ENCODE results near the gene ATP6V1E1.

Gene ATP6V1E1

DNA sequence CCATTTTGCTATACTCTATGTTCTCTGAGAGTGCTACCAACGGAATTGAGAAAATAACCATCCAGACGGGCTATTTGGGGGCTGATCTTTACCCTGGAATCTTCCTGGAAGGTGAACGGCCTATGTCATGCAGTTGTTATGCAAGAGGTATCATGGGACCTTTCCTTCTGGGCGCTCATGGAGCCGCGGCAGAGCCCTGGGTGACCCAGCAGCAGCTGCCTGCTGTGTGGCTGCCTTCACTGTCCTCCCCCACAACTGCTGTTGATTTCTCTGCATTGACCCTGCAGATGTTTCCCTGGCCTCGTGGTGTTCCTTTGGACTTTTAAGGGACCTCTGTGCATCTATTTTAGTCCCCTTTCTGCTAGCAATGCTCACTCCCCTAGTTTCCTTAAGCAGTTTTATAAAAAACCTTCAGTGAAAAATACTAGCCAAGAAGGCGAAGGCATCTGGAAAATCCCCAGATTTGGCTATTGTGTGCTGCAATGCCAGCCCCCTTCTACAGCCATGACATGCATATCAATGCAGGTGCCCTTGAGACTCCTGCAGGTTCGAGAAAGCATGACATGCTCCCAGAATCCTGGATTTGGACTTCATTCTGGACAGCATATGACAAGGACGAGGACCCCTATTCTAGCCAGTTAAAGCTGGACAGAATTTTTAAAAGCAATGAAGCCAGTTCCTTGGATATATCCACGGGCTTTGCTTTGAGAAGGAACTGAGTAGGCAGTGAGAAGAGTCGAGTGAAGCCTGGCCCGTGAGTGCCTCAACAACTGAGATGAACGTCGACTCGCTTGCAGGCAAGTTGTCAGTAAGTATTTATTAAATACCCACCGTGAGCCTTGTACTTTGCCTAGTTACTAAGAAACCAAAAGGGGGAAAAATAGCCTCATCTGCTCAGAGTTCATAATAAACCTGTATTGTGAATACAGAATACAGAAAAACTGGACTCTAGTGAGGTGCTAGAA is 65.4 kb downstream of the ATP6V1E1 start, which contains the start of gene SLC25A18:
TSS of gene SLC25A18 (plus strand) at position 593 of the 965 bp plus-strand sequence. CDS start 16,447 bp downstream, outside the sequence.
- no peak for ATAC-seq (ENCODE audit: low read depth)
- H3K27ac Mint-ChIP-seq: no peak within 1 kb of the TSS
- no peaks in the 10 kb centered on the region for H3K4me1 Mint-ChIP-seq
- H3K4me3 Mint-ChIP-seq: no peak within 1 kb of the TSS
- peaks cover 8% of the 10 kb centered on the region for H3K27me3 Mint-ChIP-seq
- DNase-seq (ENCODE audit: low spot score in 2 of 2): no peak
- H3K9me3 Mint-ChIP-seq: no peaks in the 10 kb centered on the region
- H3K36me3 Mint-ChIP-seq: no peaks in the 10 kb centered on the region

DNA sequence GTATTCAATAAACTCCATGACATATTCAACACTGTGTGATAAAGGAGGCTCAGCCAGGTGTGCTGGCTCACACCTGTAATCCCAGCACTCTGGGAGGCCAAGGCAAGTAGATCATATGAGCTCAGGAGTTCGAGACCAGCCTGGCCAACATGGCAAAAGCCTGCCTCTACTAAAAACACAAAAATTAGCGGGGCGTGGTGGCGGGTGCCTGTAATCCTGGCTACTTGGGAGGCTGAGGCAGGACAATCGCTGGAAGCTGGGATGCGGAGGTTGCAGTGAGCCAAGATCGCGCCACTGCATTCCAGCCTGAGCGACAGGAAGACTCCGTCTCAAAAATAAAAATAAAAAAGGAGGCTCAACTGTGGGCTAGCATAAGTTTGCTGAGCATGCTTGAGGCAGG is 69.4 kb downstream of the ATP6V1E1 start:
- no peaks in the 10 kb centered on the region for H3K36me3 Mint-ChIP-seq
- no peak overlapping the region for H3K27ac Mint-ChIP-seq
- ATAC-seq (ENCODE audit: low read depth) (no peak), DNase-seq (ENCODE audit: low spot score in 2 of 2) (no peak)
- no peaks in the 10 kb centered on the region for H3K4me1 Mint-ChIP-seq
- H3K4me3 Mint-ChIP-seq: no peak overlapping the region
- H3K9me3 Mint-ChIP-seq: no peaks in the 10 kb centered on the region
- peaks cover 2% of the 10 kb centered on the region for H3K27me3 Mint-ChIP-seq

DNA sequence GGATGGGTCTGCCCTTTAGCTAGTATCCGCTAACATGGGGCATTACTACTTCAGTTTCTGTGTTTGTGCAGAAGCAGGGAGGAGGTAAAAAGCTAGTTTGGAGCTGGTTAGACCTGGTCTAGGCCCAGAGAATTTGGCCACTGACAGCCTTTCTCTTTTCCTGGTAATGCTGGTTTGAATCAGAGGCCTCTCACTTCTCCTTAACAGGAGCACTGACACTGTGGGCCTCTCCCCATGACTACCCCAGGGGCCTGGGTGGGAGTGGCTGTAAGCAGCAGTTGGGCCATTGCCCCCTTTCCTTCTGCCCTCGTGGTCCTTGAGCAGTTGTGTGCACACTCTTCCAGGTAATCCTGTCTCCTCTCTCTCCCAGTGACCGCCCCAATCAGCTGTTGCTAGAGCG is 73.7 kb downstream of the ATP6V1E1 start:
- Mint-ChIP-seq H3K4me3 (no peak overlapping the region), H3K36me3 (no peaks in the 10 kb centered on the region), H3K9me3 (no peaks in the 10 kb centered on the region), H3K4me1 (no peaks in the 10 kb centered on the region), H3K27me3 (no peaks in the 10 kb centered on the region), H3K27ac (no peak overlapping the region)
- ATAC-seq (ENCODE audit: low read depth): no peak
- DNase-seq (ENCODE audit: low spot score in 2 of 2): no peak

DNA sequence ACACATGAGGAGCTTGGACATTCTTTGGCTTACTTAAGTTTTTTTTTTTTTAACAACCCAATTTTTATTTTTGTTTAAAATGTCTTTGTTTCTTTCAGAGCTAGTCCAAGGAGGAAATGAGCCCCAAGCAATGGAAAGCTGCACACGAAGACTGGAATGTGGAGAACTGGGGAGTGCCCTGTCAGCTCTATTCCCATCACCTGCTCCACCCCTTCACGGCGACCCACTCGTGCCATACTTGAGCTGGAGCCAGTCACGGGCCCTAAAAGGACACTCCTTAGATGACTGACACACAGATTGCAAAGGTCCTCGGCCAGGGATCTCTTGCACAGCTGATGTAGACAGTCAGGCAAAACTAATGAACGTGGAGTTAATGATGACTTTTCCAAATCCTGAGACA is 75.8 kb downstream of the ATP6V1E1 start:
- no peak overlapping the region for H3K27ac Mint-ChIP-seq
- DNase-seq (ENCODE audit: low spot score in 2 of 2) (no peak), ATAC-seq (ENCODE audit: low read depth) (no peak)

DNA sequence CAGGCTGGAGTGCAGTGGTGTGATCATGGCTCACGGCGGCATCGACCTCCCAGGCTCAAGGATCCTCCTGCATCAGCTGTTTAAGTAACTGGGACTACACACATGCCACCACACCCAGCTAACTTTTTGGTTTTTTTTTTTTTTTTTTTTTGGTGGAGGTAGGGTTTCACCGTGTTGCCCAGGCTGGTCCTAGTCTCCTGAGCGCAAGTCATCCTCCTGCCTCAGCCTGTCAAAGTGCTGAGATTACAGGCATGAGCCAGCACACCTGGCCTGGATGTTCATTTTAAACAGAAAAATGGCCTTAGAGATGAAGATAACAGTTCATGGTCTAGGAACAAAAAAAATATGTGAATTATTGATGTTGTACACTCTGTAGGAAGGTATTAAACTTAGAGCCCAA is 78.9 kb downstream of the ATP6V1E1 start:
- H3K4me3 Mint-ChIP-seq: no peak overlapping the region
- H3K4me1 Mint-ChIP-seq: no peaks in the 10 kb centered on the region
- no peaks in the 10 kb centered on the region for H3K9me3 Mint-ChIP-seq
- H3K27ac Mint-ChIP-seq: no peak overlapping the region
- no peak for ATAC-seq (ENCODE audit: low read depth)
- DNase-seq (ENCODE audit: low spot score in 2 of 2): no peak
- H3K27me3 Mint-ChIP-seq: no peaks in the 10 kb centered on the region
- no peaks in the 10 kb centered on the region for H3K36me3 Mint-ChIP-seq

More for the DNA sequence above, 75.8 kb downstream of the ATP6V1E1 start:
- no peaks in the 10 kb centered on the region for H3K4me1 Mint-ChIP-seq
- no peak overlapping the region for H3K4me3 Mint-ChIP-seq
- H3K36me3 Mint-ChIP-seq: no peaks in the 10 kb centered on the region
- no peaks in the 10 kb centered on the region for H3K9me3 Mint-ChIP-seq
- no peaks in the 10 kb centered on the region for H3K27me3 Mint-ChIP-seq

DNA sequence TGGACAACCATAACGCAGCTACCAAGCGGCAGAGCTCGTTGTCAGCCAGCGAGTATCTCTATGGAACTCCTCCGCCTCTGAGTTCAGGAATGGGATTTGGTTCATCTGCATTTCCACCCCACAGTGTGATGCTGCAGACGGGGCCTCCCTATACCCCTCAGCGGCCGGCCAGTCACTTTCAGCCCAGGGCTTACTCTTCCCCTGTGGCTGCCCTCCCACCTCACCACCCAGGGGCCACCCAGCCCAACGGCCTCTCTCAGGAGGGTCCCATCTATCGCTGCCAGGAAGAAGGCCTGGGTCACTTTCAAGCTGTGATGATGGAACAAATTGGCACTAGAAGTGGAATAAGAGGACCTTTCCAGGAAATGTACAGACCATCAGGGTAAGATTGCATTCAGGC is 79.4 kb downstream of the ATP6V1E1 start:
- Mint-ChIP-seq H3K9me3 (no peaks in the 10 kb centered on the region), H3K27me3 (no peaks in the 10 kb centered on the region), H3K4me3 (no peak overlapping the region), H3K4me1 (no peaks in the 10 kb centered on the region), H3K27ac (no peak overlapping the region), H3K36me3 (no peaks in the 10 kb centered on the region)
- ATAC-seq (ENCODE audit: low read depth) (no peak), DNase-seq (ENCODE audit: low spot score in 2 of 2) (no peak)

DNA sequence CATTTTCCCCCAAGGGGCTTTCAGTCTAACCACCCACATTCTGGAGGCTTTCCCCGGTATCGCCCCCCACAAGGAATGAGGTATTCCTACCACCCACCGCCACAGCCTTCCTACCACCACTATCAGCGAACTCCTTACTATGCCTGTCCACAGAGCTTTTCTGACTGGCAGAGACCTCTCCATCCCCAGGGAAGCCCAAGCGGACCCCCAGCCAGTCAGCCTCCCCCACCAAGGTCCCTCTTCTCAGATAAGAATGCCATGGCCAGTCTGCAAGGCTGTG is 79.9 kb downstream of the ATP6V1E1 start:
- Mint-ChIP-seq H3K4me1 (no peaks in the 10 kb centered on the region), H3K36me3 (no peaks in the 10 kb centered on the region), H3K4me3 (no peak overlapping the region), H3K9me3 (no peaks in the 10 kb centered on the region), H3K27me3 (no peaks in the 10 kb centered on the region), H3K27ac (no peak overlapping the region)
- ATAC-seq (ENCODE audit: low read depth) (no peak), DNase-seq (ENCODE audit: low spot score in 2 of 2) (no peak)

DNA sequence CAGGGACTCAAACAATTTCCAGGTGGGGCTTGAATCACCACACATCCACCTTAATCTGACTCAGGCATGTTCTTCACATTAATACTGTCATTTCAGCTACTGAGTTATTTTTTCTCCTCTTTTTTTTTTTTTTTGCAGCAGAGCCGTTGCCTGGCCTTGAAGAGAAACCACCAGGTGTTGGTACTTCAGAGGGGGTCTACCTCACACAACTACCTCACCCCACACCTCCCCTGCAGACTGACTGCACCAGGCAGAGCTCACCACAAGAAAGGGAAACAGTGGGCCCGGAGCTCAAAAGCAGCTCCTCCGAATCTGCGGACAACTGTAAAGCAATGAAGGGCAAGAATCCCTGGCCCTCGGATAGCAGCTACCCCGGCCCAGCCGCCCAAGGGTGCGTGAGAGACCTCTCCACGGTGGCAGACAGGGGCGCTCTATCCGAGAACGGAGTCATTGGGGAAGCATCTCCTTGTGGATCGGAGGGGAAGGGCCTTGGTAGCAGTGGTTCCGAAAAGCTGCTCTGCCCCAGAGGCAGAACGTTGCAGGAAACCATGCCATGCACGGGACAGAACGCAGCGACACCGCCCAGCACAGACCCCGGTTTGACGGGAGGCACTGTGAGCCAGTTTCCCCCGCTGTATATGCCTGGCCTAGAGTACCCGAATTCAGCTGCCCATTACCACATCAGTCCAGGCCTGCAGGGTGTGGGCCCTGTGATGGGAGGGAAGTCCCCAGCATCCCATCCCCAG is 80.4 kb downstream of the ATP6V1E1 start:
- H3K27ac Mint-ChIP-seq: no peak overlapping the region
- DNase-seq (ENCODE audit: low spot score in 2 of 2) (no peak), ATAC-seq (ENCODE audit: low read depth) (no peak)
- H3K4me1 Mint-ChIP-seq: no peaks in the 10 kb centered on the region
- no peak overlapping the region for H3K4me3 Mint-ChIP-seq
- H3K9me3 Mint-ChIP-seq: no peaks in the 10 kb centered on the region
- no peaks in the 10 kb centered on the region for H3K36me3 Mint-ChIP-seq
- H3K27me3 Mint-ChIP-seq: no peaks in the 10 kb centered on the region

DNA sequence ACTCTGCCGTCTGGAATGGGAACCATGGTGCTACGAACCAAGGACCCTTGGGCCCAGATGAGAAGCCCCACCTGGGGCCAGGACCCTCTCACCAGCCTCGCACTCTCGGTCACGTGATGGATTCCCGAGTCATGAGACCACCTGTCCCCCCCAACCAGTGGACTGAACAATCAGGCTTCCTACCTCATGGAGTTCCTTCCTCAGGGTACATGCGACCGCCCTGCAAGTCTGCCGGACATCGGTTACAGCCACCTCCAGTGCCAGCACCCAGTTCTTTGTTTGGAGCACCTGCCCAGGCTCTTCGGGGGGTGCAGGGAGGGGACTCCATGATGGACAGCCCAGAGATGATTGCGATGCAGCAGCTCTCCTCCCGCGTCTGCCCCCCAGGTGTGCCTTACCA is 86.1 kb downstream of the ATP6V1E1 start:
- DNase-seq (ENCODE audit: low spot score in 2 of 2): no peak
- peaks cover 2% of the 10 kb centered on the region for H3K27me3 Mint-ChIP-seq
- H3K9me3 Mint-ChIP-seq: no peaks in the 10 kb centered on the region
- H3K27ac Mint-ChIP-seq: no peak overlapping the region
- H3K4me3 Mint-ChIP-seq: no peak overlapping the region
- no peaks in the 10 kb centered on the region for H3K36me3 Mint-ChIP-seq
- no peak for ATAC-seq (ENCODE audit: low read depth)
- no peaks in the 10 kb centered on the region for H3K4me1 Mint-ChIP-seq

Measured in memory B cell (primary cell).